Stimulated activated CD8-positive, alpha-beta memory T cell treated with anti-CD3 and anti-CD28 coated beads, Interleukin-4, amount 100 ng/mL, for 4 hours (primary cell): ENCODE results near the gene FLNB.

Experiments used
- DNase-seq, 2 donors: peaks; one replicate each; pipeline ENCODE4 v3.0.0-alpha.2; 2020; ENCODE audit warnings: low read depth in 2 of 2, low spot score in 1 of 2

The FLNB gene

GRCh38 chr3:58132850-58133249 is 124.6 kb downstream of the FLNB start:
- no peak for DNase-seq

- DNase-seq = no peak
Measured at GRCh38 chr3:58134468-58134867, 126.2 kb downstream of the FLNB start.

DNA sequence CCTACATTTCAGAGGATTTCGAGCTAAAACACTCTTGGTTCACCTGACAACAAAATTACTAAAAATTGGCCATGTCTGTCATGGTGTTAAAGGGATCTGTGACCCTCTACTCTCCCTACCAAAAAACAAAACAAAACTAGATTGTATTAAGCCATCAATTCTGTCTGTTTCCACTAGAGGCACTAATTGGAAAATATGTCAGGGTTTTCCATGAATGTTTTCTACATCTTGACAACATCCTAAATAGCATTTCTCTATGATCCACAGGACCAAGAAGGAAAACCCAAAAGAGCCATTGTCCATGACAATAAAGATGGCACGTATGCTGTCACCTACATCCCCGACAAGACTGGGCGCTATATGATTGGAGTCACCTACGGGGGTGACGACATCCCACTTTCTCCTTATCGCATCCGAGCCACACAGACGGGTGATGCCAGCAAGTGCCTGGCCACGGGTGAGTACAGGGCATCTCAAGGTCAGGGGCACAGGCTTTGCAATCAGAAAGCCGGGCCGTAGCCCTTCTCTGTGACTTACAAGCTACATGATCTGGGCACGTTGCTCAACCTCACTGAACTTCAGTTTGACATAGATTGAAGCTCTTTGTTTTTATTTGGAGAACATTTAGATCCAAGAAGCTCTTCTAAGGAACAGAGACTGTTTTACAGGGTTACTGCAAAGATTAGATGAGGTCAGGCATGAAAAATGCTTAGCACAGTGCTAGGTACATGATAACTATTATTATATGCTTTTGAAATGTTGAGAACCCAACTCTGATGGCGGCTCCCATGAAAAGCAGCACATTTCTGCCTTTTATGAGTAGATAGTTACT is 127.7 kb downstream of the FLNB start:
- no peak for DNase-seq

GRCh38 chr3:58137306-58137705 is 129.1 kb downstream of the FLNB start:
- no peak for DNase-seq

- no peak for DNase-seq
Measured at GRCh38 chr3:58141766-58142345, 133.6 kb downstream of the FLNB start.

- no peak for DNase-seq
Measured at GRCh38 chr3:58143417-58144055, 135.3 kb downstream of the FLNB start.

DNA sequence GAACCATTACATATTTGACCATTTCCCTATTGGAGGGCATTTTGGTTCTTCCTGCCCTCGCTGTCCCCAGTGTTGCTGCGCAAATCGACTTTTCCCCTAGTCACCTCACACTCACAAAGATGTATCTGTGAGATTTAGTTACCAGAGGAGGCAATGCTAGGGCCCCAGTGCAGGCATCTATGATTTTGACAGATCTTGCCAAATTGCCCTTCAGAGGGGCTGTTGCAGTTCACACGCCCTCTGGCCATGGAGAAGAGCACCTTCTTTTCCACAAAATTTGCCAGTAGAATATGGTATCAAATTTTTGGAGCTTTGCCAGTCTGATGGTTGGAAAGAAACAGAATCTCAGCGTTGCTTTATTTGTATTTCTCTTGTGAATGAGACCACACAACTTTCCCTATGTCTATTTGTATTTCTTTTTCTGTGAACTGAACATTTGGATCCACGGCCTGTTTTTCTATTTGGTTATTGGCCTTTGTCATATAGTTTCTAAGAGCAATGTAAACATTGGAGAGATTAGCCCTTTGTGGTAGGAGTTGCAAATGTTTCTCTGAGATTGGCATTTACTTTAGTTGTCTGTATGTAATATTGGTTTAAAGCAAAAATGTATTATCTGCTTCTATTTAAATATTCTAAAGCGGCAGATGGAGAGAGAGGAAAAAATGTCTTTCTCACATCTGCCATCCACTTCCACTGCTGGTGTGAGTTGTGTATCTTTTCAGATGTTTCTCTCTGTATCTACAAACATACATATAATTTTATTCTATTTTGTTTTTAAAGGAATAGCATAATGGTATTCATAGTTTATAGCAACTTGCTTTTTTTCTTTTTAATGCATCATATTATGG is 136.5 kb downstream of the FLNB start:
- DNase-seq = no peak

- no peak for DNase-seq
Measured at GRCh38 chr3:58148049-58148448, 139.8 kb downstream of the FLNB start.

GRCh38 chr3:58150130-58150809 is 142.0 kb downstream of the FLNB start:
- no peak for DNase-seq

- no peak for DNase-seq
Measured at GRCh38 chr3:58150810-58151199, 142.6 kb downstream of the FLNB start.

DNA sequence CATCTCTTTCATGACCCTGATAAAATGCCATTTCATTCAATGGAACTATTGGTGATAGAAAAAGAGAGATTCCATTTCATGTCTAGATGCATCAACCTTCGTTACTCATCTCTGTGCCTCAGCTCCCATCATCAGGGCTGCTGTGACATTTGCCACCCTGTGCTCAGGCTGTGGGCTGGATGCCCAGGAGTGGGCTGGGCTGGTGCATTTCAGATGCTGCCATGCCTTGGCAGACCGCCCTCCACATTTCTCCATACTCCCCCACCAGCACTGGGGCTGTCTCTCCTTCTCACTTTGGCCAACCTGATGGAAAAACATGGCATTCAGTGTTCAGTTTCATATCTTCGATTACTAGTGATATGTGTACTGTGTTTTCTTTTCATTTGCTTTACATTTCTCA is 143.4 kb downstream of the FLNB start:
- no peak for DNase-seq

- DNase-seq = no peak
Measured at GRCh38 chr3:58152225-58153015, 144.2 kb downstream of the FLNB start.

- no peak for DNase-seq
Measured at GRCh38 chr3:58153371-58153770, 145.1 kb downstream of the FLNB start.

DNA sequence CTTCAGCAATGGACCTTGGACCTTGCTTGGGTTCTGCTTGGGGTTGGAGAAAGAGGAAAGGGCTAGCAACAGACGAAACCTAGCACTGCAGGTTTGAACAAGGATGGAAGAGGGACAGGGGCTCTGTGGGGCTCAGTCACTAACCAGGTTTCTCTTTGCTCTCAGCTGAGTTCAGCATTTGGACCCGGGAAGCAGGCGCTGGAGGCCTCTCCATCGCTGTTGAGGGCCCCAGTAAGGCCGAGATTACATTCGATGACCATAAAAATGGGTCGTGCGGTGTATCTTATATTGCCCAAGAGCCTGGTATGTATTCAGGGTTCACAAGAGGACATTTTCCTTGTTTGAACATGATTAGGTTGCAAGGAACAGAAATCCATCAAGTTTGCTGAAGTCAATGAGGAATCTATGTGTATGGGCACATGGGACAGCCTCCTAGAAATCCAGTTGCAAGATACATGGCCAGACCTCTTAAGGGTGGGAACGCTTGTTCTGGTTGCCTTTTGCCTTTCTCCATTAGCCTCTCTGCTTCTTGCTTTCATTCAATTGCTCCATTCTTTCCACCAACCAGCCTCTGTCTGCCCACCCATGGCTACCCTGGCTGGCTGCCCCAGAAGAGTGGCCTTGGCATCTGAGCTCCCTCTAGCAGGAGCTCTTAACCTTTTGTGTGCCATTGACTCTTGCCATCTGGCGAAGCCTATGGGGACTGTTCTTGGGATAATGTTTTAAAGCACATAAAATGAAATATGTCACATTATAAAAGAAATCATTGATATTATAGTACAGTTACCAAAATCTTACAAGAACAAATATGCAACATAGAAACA is 146.6 kb downstream of the FLNB start:
- no peak for DNase-seq

DNA sequence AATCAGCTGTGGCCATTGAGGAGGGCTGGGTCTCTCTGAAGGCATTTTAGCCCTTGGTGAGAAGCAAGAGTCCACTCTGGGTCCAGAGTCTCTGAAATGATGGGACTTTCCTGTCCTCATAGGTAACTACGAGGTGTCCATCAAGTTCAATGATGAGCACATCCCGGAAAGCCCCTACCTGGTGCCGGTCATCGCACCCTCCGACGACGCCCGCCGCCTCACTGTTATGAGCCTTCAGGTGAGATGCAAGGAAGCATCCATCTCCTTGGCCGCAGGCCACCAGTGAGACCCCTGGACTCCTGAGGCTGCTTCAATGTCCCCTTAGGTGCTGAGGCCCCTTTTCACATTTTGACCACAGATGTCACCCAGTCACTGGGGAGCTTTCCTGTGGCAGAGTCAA is 147.6 kb downstream of the FLNB start:
- no peak for DNase-seq

DNA sequence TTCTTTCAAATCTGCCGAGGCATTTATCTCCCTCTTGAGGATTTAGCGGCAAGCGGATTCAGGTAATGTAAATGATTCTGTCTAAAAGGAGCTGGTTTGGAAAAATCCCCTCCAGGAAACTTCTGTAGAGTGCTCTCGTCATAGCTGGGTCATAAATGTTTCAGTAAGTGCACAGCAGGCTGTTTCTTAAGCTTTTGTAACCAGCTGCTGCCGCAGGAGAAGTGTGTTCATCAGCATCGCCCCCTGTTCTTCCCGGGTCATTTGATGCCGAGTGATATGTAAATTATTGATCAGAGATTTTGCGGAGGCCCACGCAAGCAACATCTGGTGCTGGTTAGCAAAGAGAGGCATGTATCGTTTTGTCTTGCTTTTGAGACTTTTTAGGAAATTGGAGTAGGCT is 149.5 kb downstream of the FLNB start:
- DNase-seq = no peak

DNA sequence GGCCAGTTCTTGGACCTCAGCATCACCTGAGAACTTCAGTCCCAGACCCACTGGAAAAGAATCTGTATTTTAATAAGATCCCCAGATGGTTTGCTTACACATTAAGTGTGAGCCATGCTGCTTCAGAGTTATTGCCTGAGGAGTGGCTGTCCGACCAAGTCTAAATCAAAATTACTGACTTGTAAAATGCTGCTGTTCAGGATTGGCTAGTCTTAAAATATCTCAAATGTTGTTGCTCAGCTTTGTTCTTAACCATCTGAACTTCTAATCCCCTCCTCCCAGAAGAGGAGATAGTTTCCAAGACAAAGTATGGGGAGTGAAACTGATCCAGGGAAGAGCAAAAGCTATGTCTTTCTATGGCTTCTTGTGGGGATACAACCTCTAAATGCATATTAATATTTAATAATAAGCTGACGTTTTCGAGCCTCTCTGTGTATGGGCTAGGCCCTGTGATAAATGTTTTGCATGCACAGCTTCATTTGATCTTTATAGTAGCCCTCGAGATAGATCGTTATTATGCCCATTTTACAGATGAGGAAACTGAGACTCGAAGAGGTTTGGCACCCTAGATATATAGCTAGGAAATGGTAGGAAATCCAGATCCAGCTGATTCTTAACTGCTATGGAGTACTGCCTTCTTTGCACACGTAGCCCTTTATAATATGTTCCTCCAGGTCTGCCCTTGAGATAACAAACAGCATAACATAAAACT is 150.4 kb downstream of the FLNB start:
- DNase-seq = no peak

- no peak for DNase-seq
Measured at GRCh38 chr3:58160399-58160798, 152.2 kb downstream of the FLNB start.
